Astrocyte (in vitro differentiated cells and primary cell): Measurements from ENCODE around the gene KIF1B.

Source experiments
- CTCF ChIP-seq: IDR thresholded peaks from 2 replicates; pipeline ENCODE4 v1.5.1; 2011; ENCODE audit warnings: low read depth, mild to moderate bottlenecking, inconsistent platforms, low read length, moderate library complexity; ENCODE audit not compliant: insufficient read depth
- EZH2 ChIP-seq: IDR thresholded peaks from 2 replicates; pipeline ENCODE4 v1.6.1; 2012; ENCODE audit warnings: mild to moderate bottlenecking, low read length, inconsistent platforms; ENCODE audit not compliant: insufficient read depth

DNA sequence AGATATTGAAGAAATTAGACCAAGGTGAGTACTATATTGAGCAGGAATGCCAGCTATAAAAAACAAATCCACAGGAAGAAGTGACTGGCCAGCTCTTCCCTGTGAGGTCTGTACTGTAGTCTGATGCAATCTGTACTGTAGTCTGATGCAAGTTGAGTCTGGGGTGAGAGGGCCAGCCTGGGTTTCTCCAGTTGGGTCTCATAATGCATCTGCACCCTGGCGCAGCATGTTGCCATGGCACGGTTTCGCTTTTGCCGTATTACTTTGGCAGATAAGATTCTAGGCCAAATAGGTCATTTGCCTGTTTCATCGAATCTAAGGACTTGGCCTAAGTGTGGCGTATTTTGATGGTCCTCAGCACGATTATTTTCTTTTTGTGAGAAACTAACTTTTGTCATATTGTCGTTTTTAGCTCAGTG lies 164.1 kb downstream of the KIF1B start:
- no peak for TF ChIP-seq CTCF
- TF ChIP-seq EZH2, result no peak
